ENCODE results near the gene RALGPS1.

DNA sequence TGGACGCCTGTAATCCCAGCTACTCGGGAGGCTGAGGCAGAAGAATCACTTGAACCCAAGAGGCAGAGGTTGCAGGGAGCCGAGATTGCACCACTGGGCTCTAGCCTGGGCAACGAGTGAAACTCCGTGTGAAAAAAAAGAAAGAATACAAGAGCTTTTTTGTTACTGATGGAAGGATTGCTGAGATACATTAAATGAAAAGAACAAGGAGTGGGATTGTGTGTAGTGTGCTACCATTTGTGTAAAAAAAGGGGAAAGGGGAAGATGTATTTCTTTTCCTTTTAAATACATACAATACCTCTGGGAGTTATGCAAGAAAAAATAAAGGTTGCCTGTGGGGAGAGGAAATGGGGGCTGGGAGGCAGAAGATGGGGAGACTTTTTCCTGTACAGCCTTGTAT lies 335.3 kb downstream of the RALGPS1 start:
- TF ChIP-seq, protein P1, sequence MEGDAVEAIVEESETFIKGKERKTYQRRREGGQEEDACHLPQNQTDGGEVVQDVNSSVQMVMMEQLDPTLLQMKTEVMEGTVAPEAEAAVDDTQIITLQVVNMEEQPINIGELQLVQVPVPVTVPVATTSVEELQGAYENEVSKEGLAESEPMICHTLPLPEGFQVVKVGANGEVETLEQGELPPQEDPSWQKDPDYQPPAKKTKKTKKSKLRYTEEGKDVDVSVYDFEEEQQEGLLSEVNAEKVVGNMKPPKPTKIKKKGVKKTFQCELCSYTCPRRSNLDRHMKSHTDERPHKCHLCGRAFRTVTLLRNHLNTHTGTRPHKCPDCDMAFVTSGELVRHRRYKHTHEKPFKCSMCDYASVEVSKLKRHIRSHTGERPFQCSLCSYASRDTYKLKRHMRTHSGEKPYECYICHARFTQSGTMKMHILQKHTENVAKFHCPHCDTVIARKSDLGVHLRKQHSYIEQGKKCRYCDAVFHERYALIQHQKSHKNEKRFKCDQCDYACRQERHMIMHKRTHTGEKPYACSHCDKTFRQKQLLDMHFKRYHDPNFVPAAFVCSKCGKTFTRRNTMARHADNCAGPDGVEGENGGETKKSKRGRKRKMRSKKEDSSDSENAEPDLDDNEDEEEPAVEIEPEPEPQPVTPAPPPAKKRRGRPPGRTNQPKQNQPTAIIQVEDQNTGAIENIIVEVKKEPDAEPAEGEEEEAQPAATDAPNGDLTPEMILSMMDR (IDR thresholded peaks at IDR 0.05) = no peak
- TF ChIP-seq POLR2A (IDR thresholded peaks at IDR 0.05) = no peak
